ENCODE measurements around the gene TMEM263. TPM values are rescaled to one million over a fixed set of nuclear protein-coding genes. Genes with fewer than 3 reads are reported as not detected.

TMEM263 gene
- total and polyA plus RNA-seq, 9 of the 15 experiments (the other 6 are each of a cell fraction or from before 2014, with no cell fraction given): 12.6 to 36.7 (median 24.4) TPM

DNA sequence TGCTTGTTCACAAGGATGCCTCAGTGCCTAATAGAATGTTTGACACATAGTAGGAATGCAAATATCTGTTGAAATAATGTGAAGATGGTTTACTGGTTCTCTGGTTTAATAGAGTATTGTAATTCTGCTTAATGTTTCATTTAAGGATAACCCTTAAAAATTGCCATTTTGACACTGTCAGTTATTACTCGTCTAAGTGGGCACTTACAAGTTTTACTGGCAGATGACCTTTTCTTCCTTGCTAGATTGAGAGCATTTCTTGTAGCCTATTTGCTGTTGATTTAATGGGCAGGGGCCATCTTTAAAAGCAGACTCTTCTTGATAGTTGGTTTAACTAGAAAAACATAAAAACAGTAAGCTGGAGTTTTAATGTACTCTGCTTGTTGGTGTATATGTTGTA lies 1.9 kb downstream of the TMEM263 start:
- Histone ChIP-seq H3K4me2 (ENCODE audit: insufficient read depth, low read length) (peak overlapping the region; percentile 97), H3K4me1 (replicated peaks in 1 of 2; ENCODE audit: control insufficient read depth in 2 of 2, insufficient read depth in 2 of 2, low read length in 2 of 2) (peaks cover 0 to 18% of the 10 kb centered on the region in 2 experiments; a peak in 3 of 5 replicates), H3K79me2 (ENCODE audit: control insufficient read depth, insufficient read depth, low read length) (peaks cover 86% of the 10 kb centered on the region), H3K9me3 (replicated peaks; ENCODE audit: control insufficient read depth, insufficient read depth, low read depth, low read length) (no peaks in the 10 kb centered on the region), H4K20me1 (replicated peaks; ENCODE audit: control insufficient read depth, insufficient read depth, low read length) (no peaks in the 10 kb centered on the region), H2AFZ (ENCODE audit: low read depth, low read length) (no peak overlapping the region), H3K9ac (ENCODE audit: insufficient read depth in 1 of 2, low read depth in 2 of 2, low read length in 2 of 2) (peak overlapping the region in 1 of 2 experiments; percentile 79; a peak in 3 of 4 replicates), H3K27ac (ENCODE audit: extremely low read depth, low read depth, low read length) (peak overlapping the region; percentile 87; the same call in 1 of the 3 replicates), H3K36me3 (ENCODE audit: control insufficient read depth, insufficient read depth, low read length) (peaks cover 1% of the 10 kb centered on the region; the same call in 2 of the 3 replicates), H3K27me3 (ENCODE audit: control insufficient read depth in 2 of 2, insufficient read depth in 2 of 2, low read length in 2 of 2) (no peaks in the 10 kb centered on the region), H3K9me1 (ENCODE audit: control insufficient read depth, insufficient read depth, low read length) (no peaks in the 10 kb centered on the region), H3K4me3 (peak overlapping the region; percentile 85)
- intact Hi-C loops (cut with micrococcal nuclease) (loop anchor here (2.0 kb wide), 2 partner anchors 19 to 29 kb away; partner anchors contain the start of gene MTERF2), in situ Hi-C loops (cut with MboI) (no loop called here)
- ATAC-seq (no peak), DNase-seq (ENCODE audit: extremely low read depth in 1 of 4, low spot score in 3 of 4) (no peak), FAIRE-seq (no peak)
- no TSS peak for BruUV-seq (replicated peaks)
- WGBS (ENCODE audit: insufficient coverage, low coverage, missing lambda C conversion rate): 0% methylated on average over 1 of the region's 1 CpG
- TF ChIP-seq, protein P1, sequence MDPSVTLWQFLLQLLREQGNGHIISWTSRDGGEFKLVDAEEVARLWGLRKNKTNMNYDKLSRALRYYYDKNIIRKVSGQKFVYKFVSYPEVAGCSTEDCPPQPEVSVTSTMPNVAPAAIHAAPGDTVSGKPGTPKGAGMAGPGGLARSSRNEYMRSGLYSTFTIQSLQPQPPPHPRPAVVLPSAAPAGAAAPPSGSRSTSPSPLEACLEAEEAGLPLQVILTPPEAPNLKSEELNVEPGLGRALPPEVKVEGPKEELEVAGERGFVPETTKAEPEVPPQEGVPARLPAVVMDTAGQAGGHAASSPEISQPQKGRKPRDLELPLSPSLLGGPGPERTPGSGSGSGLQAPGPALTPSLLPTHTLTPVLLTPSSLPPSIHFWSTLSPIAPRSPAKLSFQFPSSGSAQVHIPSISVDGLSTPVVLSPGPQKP (CRISPR knock-in tag; IDR thresholded peaks at IDR 0.05): no peak
- TF ChIP-seq CSDE1 (IDR thresholded peaks at IDR 0.05) (no peak), YY1 (IDR thresholded peaks at IDR 0.05; ENCODE audit: borderline replicate concordance in 1 of 3, control insufficient read depth in 1 of 3, extremely low read depth in 1 of 3, insufficient read depth in 3 of 3, insufficient read length in 1 of 3, insufficient replicate concordance in 2 of 3, low read depth in 1 of 3, low read length in 2 of 3) (peak in 1 of 3 experiments; percentile 53), OTX1 (CRISPR knock-in tag; IDR thresholded peaks at IDR 0.05) (no peak), RB1 (IDR thresholded peaks at IDR 0.05; ENCODE audit: low read depth) (no peak), ZKSCAN1 (IDR thresholded peaks at IDR 0.05; ENCODE audit: low read depth, low read length) (peak; percentile 78), SAFB (IDR thresholded peaks at IDR 0.05; ENCODE audit: borderline replicate concordance, low read depth, low read length) (no peak), DLX4 (CRISPR knock-in tag; IDR thresholded peaks at IDR 0.05) (no peak), FIP1L1 (IDR thresholded peaks at IDR 0.05; ENCODE audit: low read depth, low read length, poor library complexity, severe bottlenecking) (no peak), ZNF57 (CRISPR knock-in tag; IDR thresholded peaks at IDR 0.05) (no peak)
- CTCF ChIA-PET (ENCODE audit: low intra/inter-chr PET ratio): no interaction called here
- POLR2A ChIA-PET: interaction anchor here (0.7 to 1.9 kb wide), 5 partner anchors 13 to 50 kb away, joined by 3 to 6 read pairs (median 5); partner anchors contain the start of gene MTERF2
